Activated T-cell treated with anti-CD3 and anti-CD28 coated beads, Interleukin-2, amount 50 U/mL, for 72 hours (primary cell): ENCODE results near the gene KIRREL3. TPM values are rescaled to one million over a fixed set of nuclear protein-coding genes. Genes with fewer than 3 reads are reported as not detected.
A peak's percentile ranks its signal among the peaks of the same experiment; 100 is the strongest.

Experiments used
- ATAC-seq, 2 donors: fragments of 150-1000 bp; cut with Tn5 transposase; replicated peaks in 1 of 2; 2 replicates each; pipeline ENCODE4 v1.10.0; 2021; ENCODE audit warnings: moderate library complexity in 2 of 2, mild to moderate bottlenecking in 1 of 2
- DNase-seq, 2 donors: peaks; one replicate each; pipeline ENCODE4 v3.0.0; 2021 to 2022; ENCODE audit warnings: mixed read lengths in 1 of 2
- H3K27ac Mint-ChIP-seq: one replicate; pipeline ENCODE4 v1.8.0; 2022; ENCODE audit warnings: mild to moderate bottlenecking, moderate library complexity, mixed read lengths
- H3K27me3 Mint-ChIP-seq: one replicate; pipeline ENCODE4 v1.8.0; 2022; ENCODE audit warnings: low read depth, mixed read lengths
- H3K36me3 Mint-ChIP-seq, 2 donors: one replicate each; pipeline ENCODE4 v1.8.0; 2022; ENCODE audit warnings: mixed read lengths in 2 of 2, mild to moderate bottlenecking in 1 of 2; ENCODE audit not compliant: insufficient read depth in 2 of 2
- H3K4me1 Mint-ChIP-seq: one replicate; pipeline ENCODE4 v1.8.0; 2022; ENCODE audit warnings: low read depth, mixed read lengths
- H3K4me3 Mint-ChIP-seq, 2 donors: one replicate each; pipeline ENCODE4 v1.8.0; 2022; ENCODE audit warnings: mild to moderate bottlenecking in 2 of 2, mixed read lengths in 2 of 2, moderate library complexity in 2 of 2
- H3K9me3 Mint-ChIP-seq, 2 donors: one replicate each; pipeline ENCODE4 v1.8.0; 2022; ENCODE audit warnings: mixed read lengths in 2 of 2
- total RNA-seq, 2 donors: library from RNA; stranded (reverse); gene quantifications; one replicate each; pipeline ENCODE4 v1.2.3, GENCODE V29; 2022

KIRREL3 gene
- total RNA-seq, 2 donors from 2014 or later = not detected

- no peak overlapping the region for H3K4me3 Mint-ChIP-seq
- no peak for ATAC-seq
- H3K4me1 Mint-ChIP-seq = no peaks in the 10 kb centered on the region
Measured at GRCh38 chr11:126992065-126992803, 8.3 kb downstream of the KIRREL3 start.

GRCh38 chr11:126991596-126991995 lies 9.0 kb downstream of the KIRREL3 start:
- Mint-ChIP-seq H3K9me3 (no peaks in the 10 kb centered on the region), H3K27ac (no peak overlapping the region), H3K27me3 (peaks cover 20% of the 10 kb centered on the region), H3K4me1 (no peaks in the 10 kb centered on the region), H3K36me3 (no peaks in the 10 kb centered on the region), H3K4me3 (no peak overlapping the region)
- ATAC-seq (no peak), DNase-seq (no peak)

More at GRCh38 chr11:126992065-126992803, 8.3 kb downstream of the KIRREL3 start:
- Mint-ChIP-seq H3K9me3 (no peaks in the 10 kb centered on the region), H3K36me3 (no peaks in the 10 kb centered on the region), H3K27me3 (peaks cover 20% of the 10 kb centered on the region), H3K27ac (no peak overlapping the region)
- DNase-seq = no peak

- H3K36me3 Mint-ChIP-seq = no peaks in the 10 kb centered on the region
- no peak overlapping the region for H3K4me3 Mint-ChIP-seq
- H3K27me3 Mint-ChIP-seq = peaks cover 26% of the 10 kb centered on the region
- H3K27ac Mint-ChIP-seq = no peak overlapping the region
- H3K9me3 Mint-ChIP-seq = no peaks in the 10 kb centered on the region
- peak in 1 of 2 donors; percentile 7 for ATAC-seq
- DNase-seq = no peak
- no peaks in the 10 kb centered on the region for H3K4me1 Mint-ChIP-seq
Measured at GRCh38 chr11:126990716-126991480, 9.7 kb downstream of the KIRREL3 start.

- H3K27me3 Mint-ChIP-seq = peaks cover 26% of the 10 kb centered on the region
- H3K4me3 Mint-ChIP-seq = no peak overlapping the region
- no peaks in the 10 kb centered on the region for H3K9me3 Mint-ChIP-seq
- no peaks in the 10 kb centered on the region for H3K4me1 Mint-ChIP-seq
- no peaks in the 10 kb centered on the region for H3K36me3 Mint-ChIP-seq
- DNase-seq = peak; percentile 52 to 61
- ATAC-seq = peak; percentile 46 to 55
- H3K27ac Mint-ChIP-seq = no peak overlapping the region
Measured at GRCh38 chr11:126989942-126990715, 10.4 kb downstream of the KIRREL3 start.

GRCh38 chr11:126988655-126989054 lies 11.9 kb downstream of the KIRREL3 start:
- DNase-seq (no peak), ATAC-seq (no peak)
- Mint-ChIP-seq H3K4me1 (no peaks in the 10 kb centered on the region), H3K9me3 (no peaks in the 10 kb centered on the region), H3K4me3 (no peak overlapping the region), H3K27me3 (peaks cover 26% of the 10 kb centered on the region), H3K27ac (no peak overlapping the region), H3K36me3 (no peaks in the 10 kb centered on the region)

GRCh38 chr11:126981635-126982034 lies 18.9 kb downstream of the KIRREL3 start:
- no peak overlapping the region for H3K4me3 Mint-ChIP-seq
- peaks cover 36% of the 10 kb centered on the region for H3K27me3 Mint-ChIP-seq
- no peaks in the 10 kb centered on the region for H3K36me3 Mint-ChIP-seq
- H3K27ac Mint-ChIP-seq = no peak overlapping the region
- H3K9me3 Mint-ChIP-seq = no peaks in the 10 kb centered on the region
- ATAC-seq (no peak), DNase-seq (no peak)
- H3K4me1 Mint-ChIP-seq = no peaks in the 10 kb centered on the region

- DNase-seq = no peak
- Mint-ChIP-seq H3K36me3 (no peaks in the 10 kb centered on the region), H3K9me3 (no peaks in the 10 kb centered on the region), H3K27ac (no peak overlapping the region), H3K4me3 (no peak overlapping the region), H3K27me3 (peaks cover 30% of the 10 kb centered on the region), H3K4me1 (no peaks in the 10 kb centered on the region)
- no peak for ATAC-seq
Measured at GRCh38 chr11:126978911-126979310, 21.7 kb downstream of the KIRREL3 start.

DNA sequence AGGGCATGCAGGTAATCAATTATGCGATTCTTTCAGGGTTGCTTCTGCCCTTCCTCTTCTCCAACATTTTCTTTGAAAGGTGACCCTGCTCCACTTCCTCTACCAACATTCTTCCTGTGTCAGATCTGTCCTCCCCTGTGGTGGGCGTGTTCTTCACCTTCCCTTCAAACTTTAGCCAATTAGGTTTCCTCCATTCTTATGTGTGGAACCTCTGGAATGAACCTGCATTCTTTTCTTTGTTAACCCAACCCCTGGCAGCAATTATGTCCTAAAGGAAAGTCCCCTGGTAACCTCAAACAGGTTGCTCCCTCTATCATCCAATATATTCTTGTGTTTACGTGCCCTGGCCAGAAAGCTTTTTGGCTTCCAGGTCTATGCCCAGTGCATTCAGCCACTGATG lies 22.4 kb downstream of the KIRREL3 start:
- ATAC-seq = no peak
- H3K27me3 Mint-ChIP-seq = peaks cover 30% of the 10 kb centered on the region
- no peaks in the 10 kb centered on the region for H3K9me3 Mint-ChIP-seq
- no peak for DNase-seq
- H3K4me3 Mint-ChIP-seq = no peak overlapping the region
- H3K27ac Mint-ChIP-seq = no peak overlapping the region
- no peaks in the 10 kb centered on the region for H3K4me1 Mint-ChIP-seq
- H3K36me3 Mint-ChIP-seq = no peaks in the 10 kb centered on the region

DNA sequence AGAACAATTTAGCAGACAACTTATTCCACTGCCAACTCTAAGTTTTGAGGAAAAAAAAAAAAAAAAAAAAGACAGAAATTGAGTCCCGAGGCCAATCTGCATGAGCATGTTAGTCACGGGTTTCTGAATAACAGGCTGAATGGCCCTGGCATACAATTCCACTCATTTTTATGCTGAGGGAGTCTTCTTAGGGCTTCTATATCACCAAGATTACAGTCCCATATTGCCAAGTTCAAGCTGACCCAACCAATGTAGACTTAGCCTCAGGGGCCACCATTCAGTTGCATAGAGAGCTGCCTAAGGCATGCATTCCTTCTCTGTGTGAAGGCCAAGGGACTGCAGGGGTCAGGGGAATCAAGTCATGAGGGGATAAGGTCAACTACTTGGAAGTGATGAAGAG lies 27.5 kb downstream of the KIRREL3 start:
- no peak overlapping the region for H3K4me3 Mint-ChIP-seq
- H3K4me1 Mint-ChIP-seq = peaks cover 5% of the 10 kb centered on the region
- peaks cover 18% of the 10 kb centered on the region for H3K27me3 Mint-ChIP-seq
- DNase-seq (no peak), ATAC-seq (no peak)
- no peaks in the 10 kb centered on the region for H3K36me3 Mint-ChIP-seq
- H3K27ac Mint-ChIP-seq = no peak overlapping the region
- H3K9me3 Mint-ChIP-seq = no peaks in the 10 kb centered on the region

DNA sequence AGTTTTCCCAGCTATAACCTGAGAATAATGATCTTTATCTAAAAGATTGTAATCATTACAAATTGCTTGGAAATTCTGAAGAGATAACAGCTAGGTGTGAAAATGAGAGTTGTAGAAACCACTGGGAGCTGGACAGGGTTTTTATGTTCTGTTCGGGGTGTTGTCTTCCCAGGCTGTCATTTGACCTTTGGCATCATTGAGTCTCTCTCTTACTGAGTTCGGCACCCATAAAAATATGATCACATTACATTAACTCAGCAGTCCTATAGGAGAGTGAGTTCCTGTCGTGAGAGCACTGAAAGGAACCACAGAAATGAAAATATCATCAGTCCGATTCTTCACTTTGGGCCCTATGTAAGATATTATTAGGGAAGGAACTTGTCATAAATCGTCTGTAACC lies 29.3 kb downstream of the KIRREL3 start:
- H3K27me3 Mint-ChIP-seq = peaks cover 21% of the 10 kb centered on the region
- H3K4me3 Mint-ChIP-seq = no peak overlapping the region
- H3K9me3 Mint-ChIP-seq = no peaks in the 10 kb centered on the region
- ATAC-seq = no peak
- H3K4me1 Mint-ChIP-seq = peaks cover 5% of the 10 kb centered on the region
- no peak for DNase-seq
- no peak overlapping the region for H3K27ac Mint-ChIP-seq
- H3K36me3 Mint-ChIP-seq = no peaks in the 10 kb centered on the region

GRCh38 chr11:126969865-126970479 lies 30.6 kb downstream of the KIRREL3 start:
- no peak overlapping the region for H3K27ac Mint-ChIP-seq
- no peak overlapping the region for H3K4me3 Mint-ChIP-seq
- ATAC-seq = no peak
- no peak for DNase-seq
- peaks cover 23% of the 10 kb centered on the region for H3K27me3 Mint-ChIP-seq
- no peaks in the 10 kb centered on the region for H3K9me3 Mint-ChIP-seq
- H3K4me1 Mint-ChIP-seq = peaks cover 5% of the 10 kb centered on the region
- no peaks in the 10 kb centered on the region for H3K36me3 Mint-ChIP-seq

- H3K4me3 Mint-ChIP-seq = no peak overlapping the region
- DNase-seq (peak; percentile 10 to 13), ATAC-seq (peak; percentile 32 to 61)
- no peak overlapping the region for H3K27ac Mint-ChIP-seq
- H3K27me3 Mint-ChIP-seq = peaks cover 23% of the 10 kb centered on the region
- no peaks in the 10 kb centered on the region for H3K36me3 Mint-ChIP-seq
- H3K4me1 Mint-ChIP-seq = peaks cover 5% of the 10 kb centered on the region
- no peaks in the 10 kb centered on the region for H3K9me3 Mint-ChIP-seq
Measured at GRCh38 chr11:126968915-126969314, 31.7 kb downstream of the KIRREL3 start.

GRCh38 chr11:126965331-126965730 lies 35.2 kb downstream of the KIRREL3 start:
- peaks cover 5% of the 10 kb centered on the region for H3K4me1 Mint-ChIP-seq
- no peak overlapping the region for H3K4me3 Mint-ChIP-seq
- H3K27me3 Mint-ChIP-seq = peaks cover 32% of the 10 kb centered on the region
- DNase-seq (no peak), ATAC-seq (no peak)
- no peaks in the 10 kb centered on the region for H3K36me3 Mint-ChIP-seq
- H3K27ac Mint-ChIP-seq = no peak overlapping the region
- H3K9me3 Mint-ChIP-seq = no peaks in the 10 kb centered on the region
